SK-N-SH (cell line): ENCODE measurements around the gene BTBD2.

Experiments used
- EZH2phosphoT487 ChIP-seq: fragments of 200-600 bp; sonication (generic); IDR thresholded peaks from 2 replicates; pipeline ENCODE4 v1.6.1; 2017; ENCODE audit warnings: low read depth, mixed run types, mild to moderate bottlenecking, antibody characterized with exemption, moderate library complexity, borderline replicate concordance
- FOXJ3 ChIP-seq: sonication (generic); formaldehyde crosslinking; IDR thresholded peaks from 2 replicates; pipeline ENCODE4 v1.5.1; 2020; ENCODE audit warnings: mild to moderate bottlenecking, missing genetic modification reagents
- RAD21 ChIP-seq: IDR thresholded peaks from 2 replicates; pipeline ENCODE4 v1.6.1; 2012; ENCODE audit warnings: mild to moderate bottlenecking, low read length
- TAF1 ChIP-seq: IDR thresholded peaks from 2 replicates; pipeline ENCODE4 v1.6.1; 2012; ENCODE audit warnings: low read depth, mild to moderate bottlenecking, low read length, moderate library complexity, borderline replicate concordance
- TEAD4 ChIP-seq: IDR thresholded peaks from 2 replicates; pipeline ENCODE4 v1.4.0; 2012; ENCODE audit warnings: mild to moderate bottlenecking, borderline replicate concordance; ENCODE audit not compliant: insufficient read depth
- TF ChIP-seq, protein P1 (sequence below): fragments of 200-600 bp; sonication (generic); IDR thresholded peaks from 2 replicates; pipeline ENCODE4 v1.6.1; 2017; ENCODE audit warnings: antibody characterized with exemption, mild to moderate bottlenecking, moderate library complexity
- TF ChIP-seq, protein P2 (sequence below): IDR thresholded peaks from 2 replicates; pipeline ENCODE4 v1.6.1; 2012; ENCODE audit warnings: mild to moderate bottlenecking, low read depth, low read length, moderate library complexity

DNA sequence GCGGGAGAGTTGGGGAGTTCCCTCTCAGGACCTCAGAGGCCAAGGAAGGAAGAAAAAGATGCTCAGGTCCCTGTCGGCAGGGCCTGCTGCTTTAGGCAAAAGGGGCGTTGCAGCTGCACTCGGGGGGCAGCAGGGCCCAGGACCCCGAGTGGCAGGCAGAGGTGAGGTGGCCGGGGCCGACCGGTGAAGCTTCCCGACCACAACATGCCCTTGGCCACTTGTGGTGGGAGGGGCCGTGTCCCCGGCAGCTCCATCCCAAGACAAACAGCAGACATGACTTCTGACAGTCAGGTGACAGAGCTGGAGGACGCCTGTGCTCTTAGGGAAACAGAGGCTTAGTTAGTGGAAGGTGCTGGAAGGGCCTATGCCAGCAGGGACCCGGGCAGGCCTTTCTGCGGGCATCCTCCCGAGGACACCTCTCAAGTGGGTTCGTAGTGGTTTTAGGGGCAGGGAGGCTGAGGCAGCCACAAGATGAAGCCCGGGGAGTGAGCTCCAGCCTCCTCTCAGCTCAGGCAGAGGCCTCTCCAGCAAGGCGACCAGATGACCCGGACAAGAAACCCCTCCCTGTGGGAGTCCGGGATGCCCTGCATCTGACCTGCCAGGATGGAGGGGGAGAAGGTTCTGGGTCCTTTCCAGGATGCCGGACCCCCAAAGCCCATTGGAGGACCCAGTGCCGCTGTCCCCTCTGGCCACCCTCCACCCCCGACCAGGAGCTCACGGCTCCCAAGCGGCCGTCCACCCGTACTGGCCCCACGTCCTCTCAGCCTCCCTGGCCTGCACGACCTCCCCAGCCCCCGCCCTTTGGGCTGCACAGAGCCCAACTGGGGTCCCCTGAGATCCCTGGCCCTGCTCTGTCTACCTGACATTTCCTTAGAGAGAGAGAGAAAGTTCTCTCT lies 24.2 kb downstream of the BTBD2 start:
- TF ChIP-seq, protein P1, sequence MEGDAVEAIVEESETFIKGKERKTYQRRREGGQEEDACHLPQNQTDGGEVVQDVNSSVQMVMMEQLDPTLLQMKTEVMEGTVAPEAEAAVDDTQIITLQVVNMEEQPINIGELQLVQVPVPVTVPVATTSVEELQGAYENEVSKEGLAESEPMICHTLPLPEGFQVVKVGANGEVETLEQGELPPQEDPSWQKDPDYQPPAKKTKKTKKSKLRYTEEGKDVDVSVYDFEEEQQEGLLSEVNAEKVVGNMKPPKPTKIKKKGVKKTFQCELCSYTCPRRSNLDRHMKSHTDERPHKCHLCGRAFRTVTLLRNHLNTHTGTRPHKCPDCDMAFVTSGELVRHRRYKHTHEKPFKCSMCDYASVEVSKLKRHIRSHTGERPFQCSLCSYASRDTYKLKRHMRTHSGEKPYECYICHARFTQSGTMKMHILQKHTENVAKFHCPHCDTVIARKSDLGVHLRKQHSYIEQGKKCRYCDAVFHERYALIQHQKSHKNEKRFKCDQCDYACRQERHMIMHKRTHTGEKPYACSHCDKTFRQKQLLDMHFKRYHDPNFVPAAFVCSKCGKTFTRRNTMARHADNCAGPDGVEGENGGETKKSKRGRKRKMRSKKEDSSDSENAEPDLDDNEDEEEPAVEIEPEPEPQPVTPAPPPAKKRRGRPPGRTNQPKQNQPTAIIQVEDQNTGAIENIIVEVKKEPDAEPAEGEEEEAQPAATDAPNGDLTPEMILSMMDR: no peak
- TF ChIP-seq, protein P2, sequence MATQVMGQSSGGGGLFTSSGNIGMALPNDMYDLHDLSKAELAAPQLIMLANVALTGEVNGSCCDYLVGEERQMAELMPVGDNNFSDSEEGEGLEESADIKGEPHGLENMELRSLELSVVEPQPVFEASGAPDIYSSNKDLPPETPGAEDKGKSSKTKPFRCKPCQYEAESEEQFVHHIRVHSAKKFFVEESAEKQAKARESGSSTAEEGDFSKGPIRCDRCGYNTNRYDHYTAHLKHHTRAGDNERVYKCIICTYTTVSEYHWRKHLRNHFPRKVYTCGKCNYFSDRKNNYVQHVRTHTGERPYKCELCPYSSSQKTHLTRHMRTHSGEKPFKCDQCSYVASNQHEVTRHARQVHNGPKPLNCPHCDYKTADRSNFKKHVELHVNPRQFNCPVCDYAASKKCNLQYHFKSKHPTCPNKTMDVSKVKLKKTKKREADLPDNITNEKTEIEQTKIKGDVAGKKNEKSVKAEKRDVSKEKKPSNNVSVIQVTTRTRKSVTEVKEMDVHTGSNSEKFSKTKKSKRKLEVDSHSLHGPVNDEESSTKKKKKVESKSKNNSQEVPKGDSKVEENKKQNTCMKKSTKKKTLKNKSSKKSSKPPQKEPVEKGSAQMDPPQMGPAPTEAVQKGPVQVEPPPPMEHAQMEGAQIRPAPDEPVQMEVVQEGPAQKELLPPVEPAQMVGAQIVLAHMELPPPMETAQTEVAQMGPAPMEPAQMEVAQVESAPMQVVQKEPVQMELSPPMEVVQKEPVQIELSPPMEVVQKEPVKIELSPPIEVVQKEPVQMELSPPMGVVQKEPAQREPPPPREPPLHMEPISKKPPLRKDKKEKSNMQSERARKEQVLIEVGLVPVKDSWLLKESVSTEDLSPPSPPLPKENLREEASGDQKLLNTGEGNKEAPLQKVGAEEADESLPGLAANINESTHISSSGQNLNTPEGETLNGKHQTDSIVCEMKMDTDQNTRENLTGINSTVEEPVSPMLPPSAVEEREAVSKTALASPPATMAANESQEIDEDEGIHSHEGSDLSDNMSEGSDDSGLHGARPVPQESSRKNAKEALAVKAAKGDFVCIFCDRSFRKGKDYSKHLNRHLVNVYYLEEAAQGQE: no peak
- TF ChIP-seq EZH2phosphoT487 (no peak), TEAD4 (no peak), TAF1 (no peak), FOXJ3 (CRISPR knock-in tag) (no peak), RAD21 (no peak)
